Middle frontal gyrus (tissue), 1 donor: Measurements from ENCODE around the gene RAET1G.
"Not testable (repeated sequence)": the region's sequence is repeated elsewhere in the genome, so short reads cannot be mapped to it uniquely, and the experiment has no call there.

Experiments
- DNase-seq: peaks from one replicate; pipeline ENCODE4 v3.0.0-alpha.2; 2015; ENCODE audit warnings: low spot score; ENCODE audit errors: extremely low spot score

RAET1G gene, protein sequence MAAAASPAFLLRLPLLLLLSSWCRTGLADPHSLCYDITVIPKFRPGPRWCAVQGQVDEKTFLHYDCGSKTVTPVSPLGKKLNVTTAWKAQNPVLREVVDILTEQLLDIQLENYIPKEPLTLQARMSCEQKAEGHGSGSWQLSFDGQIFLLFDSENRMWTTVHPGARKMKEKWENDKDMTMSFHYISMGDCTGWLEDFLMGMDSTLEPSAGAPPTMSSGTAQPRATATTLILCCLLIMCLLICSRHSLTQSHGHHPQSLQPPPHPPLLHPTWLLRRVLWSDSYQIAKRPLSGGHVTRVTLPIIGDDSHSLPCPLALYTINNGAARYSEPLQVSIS

GRCh38 chr6:149922642-149923326 lies at the start of gene RAET1G:
TSS of gene RAET1G (minus strand) at chr6:149923121. CDS start at chr6:149923010, 111 bp downstream.
- DNase-seq = peak; percentile 27

- no peak for DNase-seq
Observed at GRCh38 chr6:149969635-149970034, 46.7 kb upstream of the RAET1G start.

- DNase-seq = not testable (repeated sequence)
Observed at GRCh38 chr6:149968909-149969308, 46.0 kb upstream of the RAET1G start.

GRCh38 chr6:149967999-149968398 lies 45.1 kb upstream of the RAET1G start:
- DNase-seq = not testable (repeated sequence)

DNA sequence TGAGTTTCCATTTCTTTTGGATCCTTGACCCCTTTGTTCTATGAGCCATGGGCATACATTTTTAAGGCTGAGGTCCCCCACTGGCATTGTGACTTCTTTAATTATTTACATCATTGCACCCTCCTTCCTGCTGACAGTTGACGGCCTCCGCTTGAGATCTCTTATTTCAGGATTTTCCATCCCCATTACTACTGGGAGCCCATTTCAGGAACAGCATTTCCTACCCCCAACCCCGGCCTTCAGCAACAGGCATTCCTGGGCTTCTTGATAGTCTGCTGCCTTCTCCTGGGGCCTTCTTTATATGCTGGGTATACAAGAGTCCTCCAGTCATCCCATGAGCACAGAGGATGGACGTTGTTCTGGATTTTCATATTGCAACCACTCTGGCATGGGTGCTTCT lies 44.7 kb upstream of the RAET1G start:
- no peak for DNase-seq

DNA sequence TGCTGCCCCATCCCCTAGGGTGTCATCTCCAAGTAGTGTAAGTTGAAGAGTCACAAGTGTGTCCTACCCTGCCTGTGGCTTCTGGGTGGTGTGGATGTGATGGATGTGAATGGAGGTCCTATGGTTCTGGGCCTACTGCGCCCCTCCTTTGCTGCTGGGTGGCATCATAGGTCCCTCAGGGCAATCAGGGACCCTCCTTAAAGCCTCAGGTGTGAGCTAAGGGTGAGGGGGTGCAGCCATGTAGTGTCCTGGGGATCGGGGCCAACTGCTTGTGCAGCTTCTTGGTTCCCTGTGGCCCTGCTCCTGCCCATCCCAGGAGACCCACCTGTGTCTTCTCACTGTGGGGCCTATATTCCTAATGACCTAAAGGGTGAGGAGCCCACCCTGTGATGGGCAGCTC lies 43.4 kb upstream of the RAET1G start:
- not testable (repeated sequence) for DNase-seq

GRCh38 chr6:149965194-149966020 lies 42.5 kb upstream of the RAET1G start:
- DNase-seq = no peak

GRCh38 chr6:149964308-149965193 lies 41.6 kb upstream of the RAET1G start:
- DNase-seq = no peak

- DNase-seq = no peak
Observed at GRCh38 chr6:149963462-149964307, 40.8 kb upstream of the RAET1G start, which contains the start of gene ULBP1. TSS of gene ULBP1 (plus strand) at chr6:149963943. CDS start at chr6:149964050, 107 bp downstream.

DNA sequence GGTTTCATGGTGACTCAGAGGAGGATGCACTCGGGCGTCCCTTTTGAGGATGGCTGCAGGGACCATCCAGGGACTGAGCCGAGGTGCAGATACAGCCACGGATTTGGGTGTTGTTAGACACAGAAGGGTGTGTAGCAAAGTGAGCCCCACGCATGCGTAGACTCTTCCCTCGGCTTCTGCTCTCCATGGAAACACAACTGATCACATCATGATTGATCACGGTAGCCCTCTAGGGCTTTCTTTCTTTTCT lies 40.2 kb upstream of the RAET1G start:
- no peak for DNase-seq

- DNase-seq = no peak
Observed at GRCh38 chr6:149962461-149963211, 39.7 kb upstream of the RAET1G start.

DNA sequence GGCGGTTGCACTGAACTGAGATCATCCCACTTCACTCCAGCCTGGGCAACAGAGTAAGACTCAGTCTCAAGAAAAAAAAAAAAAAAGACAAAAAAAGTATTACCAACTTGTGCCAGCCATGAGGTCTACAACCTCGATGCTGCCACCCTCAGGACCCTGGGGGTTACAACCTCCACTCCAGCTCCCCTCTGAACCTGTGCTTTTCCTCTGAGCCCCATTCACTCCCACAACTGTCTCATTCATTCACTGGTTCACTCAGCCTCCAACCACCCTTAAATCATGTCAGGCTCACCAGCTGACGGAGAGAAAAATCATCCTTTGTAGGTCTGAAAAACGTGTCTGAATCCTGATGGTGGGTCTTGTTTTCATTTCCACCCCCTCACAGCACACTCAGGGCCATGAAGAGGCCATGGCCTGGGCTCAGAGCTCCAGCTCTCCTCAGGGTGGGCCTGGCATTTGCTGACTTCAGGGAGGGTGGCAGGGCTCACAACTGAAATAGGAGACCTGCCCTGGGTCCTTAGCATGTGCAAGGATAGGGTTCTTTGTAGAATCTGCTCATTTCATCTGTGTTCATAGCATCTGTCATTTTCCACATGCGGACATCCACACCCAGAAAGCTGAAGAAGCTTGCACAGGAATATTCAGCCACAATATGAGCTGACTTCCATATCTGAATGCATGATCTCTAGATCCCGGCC lies 39.0 kb upstream of the RAET1G start:
- no peak for DNase-seq

DNA sequence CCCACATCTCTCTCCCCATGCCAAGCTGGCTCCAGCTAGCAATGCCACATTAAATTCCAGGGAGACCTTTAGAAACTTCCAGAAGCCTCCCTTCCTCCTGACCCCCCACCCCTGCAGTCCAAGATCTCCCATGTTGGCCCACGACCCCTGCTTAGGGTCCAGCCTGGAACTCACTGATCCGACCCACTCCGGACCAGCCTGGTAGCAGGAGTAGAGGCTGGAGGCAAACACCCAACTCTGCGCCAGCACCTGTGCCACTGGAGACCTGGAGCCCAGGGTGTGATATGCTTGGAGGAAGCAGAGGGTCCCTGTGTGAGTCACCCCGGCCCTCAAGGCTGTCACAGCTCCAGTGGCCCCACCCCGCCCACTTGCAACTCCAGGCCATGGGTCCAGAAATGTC lies 37.6 kb upstream of the RAET1G start:
- DNase-seq = no peak

GRCh38 chr6:149959806-149960205 lies 36.9 kb upstream of the RAET1G start:
- DNase-seq = not testable (repeated sequence)

DNA sequence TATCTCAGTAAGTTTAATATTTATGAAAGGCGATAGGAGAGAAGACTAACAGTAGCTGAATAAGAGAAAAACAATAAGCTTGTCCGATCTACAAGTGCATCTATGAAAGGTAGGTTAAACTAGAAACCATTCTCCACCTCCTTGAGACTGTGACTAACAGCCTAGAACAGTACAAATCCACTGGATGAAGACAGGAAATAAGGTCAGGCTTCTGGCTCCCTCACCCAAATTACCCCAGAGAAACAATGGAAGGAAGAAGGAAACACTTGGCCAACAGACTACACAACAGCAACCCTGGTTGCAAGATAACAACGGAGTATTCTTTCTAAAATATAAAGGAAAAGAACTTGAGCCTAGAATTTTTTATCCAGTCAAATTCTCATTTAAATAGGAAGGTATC lies 35.2 kb upstream of the RAET1G start:
- not testable (repeated sequence) for DNase-seq

GRCh38 chr6:149955654-149956317 lies 32.9 kb upstream of the RAET1G start:
- DNase-seq = not testable (repeated sequence)

GRCh38 chr6:149954984-149955653 lies 32.2 kb upstream of the RAET1G start:
- DNase-seq = not testable (repeated sequence)
